IMR-90 (cell line): ENCODE results near the gene ANKRD65. TPM values are rescaled to one million over a fixed set of nuclear protein-coding genes. Genes with fewer than 3 reads are reported as not detected.
"Not testable (repeated sequence)": the region's sequence is repeated elsewhere in the genome, so short reads cannot be mapped to it uniquely, and the experiment has no call there.

Source experiments
- ATAC-seq: fragments of 200-7000 bp; cut with Tn5 transposase; 2 replicates; pipeline ENCODE4 v1.9.1; 2020; ENCODE audit warnings: low read depth, mild to moderate bottlenecking, moderate library complexity
- BruUV-seq: library from RNA; stranded (reverse); fragments of 400-500 nt; replicated peaks from 2 replicates; lab custom pipeline; 2021; lab: Mats Ljungman, UMichigan
- CTCF ChIA-PET: fragments of 300-600 bp; formaldehyde crosslinking; extraction: SDS; loops from one replicate; lab custom pipeline; 2021; ENCODE audit warnings: antibody characterized with exemption; lab: Yijun Ruan, JAX
- POLR2A ChIA-PET: fragments of 300-600 bp; sonication (Branson Sonifier 250); formaldehyde crosslinking; loops from one replicate; lab custom pipeline; 2022; ENCODE audit warnings: antibody characterized with exemption; ENCODE audit not compliant: unreplicated experiment; lab: Charles Lee
- DNase-seq: peaks from one replicate; pipeline ENCODE4 v3.0.0; 2013
- H2AFZ ChIP-seq: replicated peaks from 2 replicates; pipeline ENCODE3; 2013; ENCODE audit warnings: low read length, mild to moderate bottlenecking; ENCODE audit not compliant: poor library complexity
- H2AK5ac ChIP-seq: 2 replicates; pipeline ENCODE4 v1.6.1; 2013; ENCODE audit warnings: low read depth, low read length, inconsistent platforms
- H2AK9ac ChIP-seq: replicated peaks from 2 replicates; pipeline ENCODE3; 2013; ENCODE audit warnings: mild to moderate bottlenecking, low read depth, low read length, moderate library complexity; ENCODE audit not compliant: poor library complexity
- H2BK120ac ChIP-seq: 2 replicates; pipeline ENCODE4 v1.6.1; 2013; ENCODE audit warnings: low read depth, low read length, inconsistent platforms
- H2BK15ac ChIP-seq: 3 replicates; pipeline ENCODE4 v1.6.1; 2013; ENCODE audit warnings: low read depth, low read length, inconsistent platforms
- H2BK20ac ChIP-seq: 2 replicates; pipeline ENCODE4 v1.6.1; 2013; ENCODE audit warnings: low read depth, mild to moderate bottlenecking, inconsistent platforms, low read length, moderate library complexity
- H2BK5ac ChIP-seq: 2 replicates; pipeline ENCODE4 v1.6.1; 2013; ENCODE audit warnings: mild to moderate bottlenecking, low read depth, low read length, inconsistent platforms; ENCODE audit not compliant: poor library complexity, severe bottlenecking
- H3K14ac ChIP-seq: replicated peaks from 2 replicates; pipeline ENCODE4 v1.6.1; 2013; ENCODE audit warnings: low read depth, low read length, inconsistent platforms
- H3K18ac ChIP-seq: 2 replicates; pipeline ENCODE4 v1.6.1; 2013; ENCODE audit warnings: low read depth, low read length, control low read depth
- H3K23ac ChIP-seq: 2 replicates; pipeline ENCODE4 v1.6.1; 2013; ENCODE audit warnings: low read depth, low read length, inconsistent platforms
- H3K27ac ChIP-seq: 2 replicates; pipeline ENCODE4 v1.5.1; 2013; ENCODE audit warnings: mild to moderate bottlenecking, control low read depth, low read length; ENCODE audit not compliant: insufficient read depth
- H3K27me3 ChIP-seq: 2 replicates; pipeline ENCODE4 v1.6.1; 2013; ENCODE audit warnings: low read length; ENCODE audit not compliant: control insufficient read depth, insufficient read depth
- H3K36me3 ChIP-seq: 2 replicates; pipeline ENCODE4 v1.6.1; 2013; ENCODE audit warnings: low read length, mixed read lengths; ENCODE audit not compliant: control insufficient read depth, insufficient read depth
- H3K4ac ChIP-seq: 2 replicates; pipeline ENCODE4 v1.6.1; 2013; ENCODE audit warnings: low read depth, low read length, inconsistent platforms
- H3K4me1 ChIP-seq: 2 replicates; pipeline ENCODE4 v1.6.1; 2013; ENCODE audit warnings: low read length, mixed read lengths; ENCODE audit not compliant: control insufficient read depth, insufficient read depth
- H3K4me2 ChIP-seq: 2 replicates; pipeline ENCODE4 v1.6.1; 2013; ENCODE audit warnings: low read depth, mild to moderate bottlenecking, control low read depth, low read length, moderate library complexity
- H3K4me3 ChIP-seq: 2 replicates; pipeline ENCODE4 v1.5.1; 2013; ENCODE audit warnings: low read depth, mild to moderate bottlenecking, control low read depth, low read length, moderate library complexity; ENCODE audit not compliant: insufficient read depth
- H3K56ac ChIP-seq: 2 replicates; pipeline ENCODE4 v1.6.1; 2013; ENCODE audit warnings: low read length, inconsistent platforms; ENCODE audit not compliant: insufficient read depth; ENCODE audit errors: extremely low read depth
- H3K79me1 ChIP-seq, 2 experiments: 2 replicates each; pipeline ENCODE4 v1.6.1; 2013; ENCODE audit warnings: low read length in 2 of 2, inconsistent platforms in 1 of 2, low read depth in 1 of 2
- H3K9ac ChIP-seq: 2 replicates; pipeline ENCODE4 v1.6.1; 2013; ENCODE audit warnings: low read depth, low read length, control low read depth
- H3K9me1 ChIP-seq: 2 replicates; pipeline ENCODE4 v1.6.1; 2013; ENCODE audit warnings: low read length, inconsistent platforms; ENCODE audit not compliant: insufficient read depth
- H3K9me3 ChIP-seq: 2 replicates; pipeline ENCODE4 v1.6.1; 2013; ENCODE audit warnings: low read length; ENCODE audit not compliant: control insufficient read depth, insufficient read depth
- H4K20me1 ChIP-seq: 2 replicates; pipeline ENCODE4 v1.6.1; 2013; ENCODE audit warnings: low read length, inconsistent platforms; ENCODE audit not compliant: insufficient read depth
- H4K5ac ChIP-seq: 2 replicates; pipeline ENCODE4 v1.6.1; 2013; ENCODE audit warnings: mild to moderate bottlenecking, low read depth, low read length, control low read depth
- H4K8ac ChIP-seq, 2 experiments: 2 replicates each; pipeline ENCODE4 v1.6.1; 2013; ENCODE audit warnings: low read depth in 2 of 2, low read length in 2 of 2, control low read depth in 1 of 2, inconsistent platforms in 1 of 2
- H4K91ac ChIP-seq: 2 replicates; pipeline ENCODE4 v1.6.1; 2013; ENCODE audit warnings: low read depth, low read length, inconsistent platforms; ENCODE audit not compliant: insufficient read depth
- WGBS, 2 experiments: methylation state at CpG; one replicate each; pipeline versions ENCODE4 v1.1.5 to v1.1.7; 2013; ENCODE audit warnings: missing lambda C conversion rate in 2 of 2; ENCODE audit not compliant: insufficient read length in 1 of 2; ENCODE audit errors: extremely low coverage in 2 of 2; 5-methylcytosine and 5-hydroxymethylcytosine counted together
- dilution Hi-C: fragments of 300-500 bp; cut with HindIII; formaldehyde crosslinking; loops from one replicate; pipeline ENCODE4 v1.14.3; 2018; ENCODE audit warnings: low sequenced_read_pairs; ENCODE audit not compliant: unreplicated experiment
- in situ Hi-C: fragments of 300-500 bp; cut with MboI; formaldehyde crosslinking; loops from 3 replicates; pipeline ENCODE4 v1.14.3; 2019; ENCODE audit warnings: low sequenced_read_pairs, inconsistent platforms, mixed read lengths
- intact Hi-C: fragments of 100-400 bp; cut with micrococcal nuclease; formaldehyde crosslinking; loops from 2 replicates; pipeline ENCODE4 v1.10.0; 2022
- polyA plus RNA-seq, 3 experiments: library from polyadenylated mRNA; depleted of rRNA; stranded (reverse); fragments of >200 nt; gene quantifications; 2 replicates each; pipeline ENCODE4 v1.2.3, GENCODE V29; 2012; ENCODE audit warnings: low replicate concordance in 1 of 3
- total RNA-seq: library from RNA; depleted of rRNA; stranded (reverse); fragments of >200 nt; gene quantifications from 2 replicates; pipeline ENCODE4 v1.2.3, GENCODE V29; 2012

Gene ANKRD65
- total and polyA plus RNA-seq, 2 of the 4 experiments (the other 2 are of a cell fraction) = 0.09 TPM; not detected in 1

GRCh38 chr1:1417396-1417795 is 3.7 kb downstream of the ANKRD65 start:
- H2AK9ac ChIP-seq, H2AK5ac ChIP-seq, DNase-seq, H3K9me3 ChIP-seq, H3K27ac ChIP-seq, H4K8ac ChIP-seq, H3K4me1 ChIP-seq, intact Hi-C loops, H3K4me2 ChIP-seq, dilution Hi-C loops, H3K14ac ChIP-seq, H3K79me1 ChIP-seq, H2BK20ac ChIP-seq, H4K5ac ChIP-seq, H3K9me1 ChIP-seq, H2BK5ac ChIP-seq, ATAC-seq, CTCF ChIA-PET, H3K4ac ChIP-seq, H2BK15ac ChIP-seq, H3K36me3 ChIP-seq, H2AFZ ChIP-seq, POLR2A ChIA-PET, H3K23ac ChIP-seq, H4K91ac ChIP-seq, BruUV-seq, H2BK120ac ChIP-seq, in situ Hi-C loops, H3K9ac ChIP-seq, H3K56ac ChIP-seq, H3K27me3 ChIP-seq, H3K4me3 ChIP-seq, H4K20me1 ChIP-seq, H3K18ac ChIP-seq: not testable (repeated sequence)
- 70% methylated on average over 2 of the region's 5 CpGs; no CpG with 5 or more reads in 1 of the 2 experiments for WGBS, 2 experiments
